Measurements from ENCODE around the gene TEX264. TPM values are rescaled to one million over a fixed set of nuclear protein-coding genes. Genes with fewer than 3 reads are reported as not detected.

Gene TEX264
- total RNA-seq, 4 donors from 2014 or later, result 48.0 to 73.8 (median 65.4) TPM

DNA sequence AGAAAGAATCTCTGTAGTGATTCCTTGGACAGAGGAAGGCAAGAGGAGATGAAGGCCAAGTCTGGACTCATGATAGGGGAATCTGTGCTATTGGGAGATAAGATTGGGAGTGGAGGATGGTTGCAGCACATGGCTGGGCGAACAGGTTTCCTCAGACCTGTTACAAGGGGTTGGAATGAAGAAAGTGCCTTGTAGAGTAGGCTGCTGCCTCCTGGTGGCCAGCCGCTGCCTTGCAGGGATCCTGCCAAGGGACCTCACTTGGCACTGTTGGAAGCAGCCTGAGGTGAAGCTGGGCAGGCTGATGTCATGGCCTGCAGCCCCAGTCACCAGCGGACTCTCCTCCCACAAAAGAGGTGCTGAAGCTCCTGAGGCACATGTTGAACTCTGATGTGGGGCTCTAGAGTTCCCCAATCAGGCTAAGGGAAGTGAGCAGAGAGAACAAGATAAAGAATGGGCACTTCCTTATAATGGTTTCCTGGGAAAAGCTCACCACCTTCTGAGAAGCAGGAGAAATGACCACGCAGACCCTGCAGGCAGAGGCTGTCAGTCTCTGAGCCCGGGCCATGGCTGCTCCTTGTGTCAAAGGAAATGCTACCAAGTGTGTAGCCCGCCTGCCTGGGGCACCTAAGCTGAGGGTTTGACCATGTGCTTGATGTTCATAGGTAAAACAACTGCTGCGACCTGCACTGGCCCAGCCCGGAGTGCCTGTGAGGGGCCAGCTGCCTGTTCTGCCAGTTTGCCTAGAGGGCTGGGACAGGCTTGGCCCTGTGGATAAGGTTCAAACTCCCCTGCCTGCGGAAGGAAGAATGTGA, 1.6 kb upstream of the TEX264 start:
- Histone ChIP-seq H3K27ac (replicated peaks in 1 of 4) (no peak overlapping the region), H3K36me3 (peaks cover 0 to 6% (median 2%) of the 10 kb centered on the region in 4 donors), H3K4me1 (peaks cover 43 to 69% (median 59%) of the 10 kb centered on the region in 4 donors), H3K27me3 (no peaks in the 10 kb centered on the region), H3K9me3 (no peaks in the 10 kb centered on the region), H3K4me3 (no peak overlapping the region)
- TF ChIP-seq, protein P1, sequence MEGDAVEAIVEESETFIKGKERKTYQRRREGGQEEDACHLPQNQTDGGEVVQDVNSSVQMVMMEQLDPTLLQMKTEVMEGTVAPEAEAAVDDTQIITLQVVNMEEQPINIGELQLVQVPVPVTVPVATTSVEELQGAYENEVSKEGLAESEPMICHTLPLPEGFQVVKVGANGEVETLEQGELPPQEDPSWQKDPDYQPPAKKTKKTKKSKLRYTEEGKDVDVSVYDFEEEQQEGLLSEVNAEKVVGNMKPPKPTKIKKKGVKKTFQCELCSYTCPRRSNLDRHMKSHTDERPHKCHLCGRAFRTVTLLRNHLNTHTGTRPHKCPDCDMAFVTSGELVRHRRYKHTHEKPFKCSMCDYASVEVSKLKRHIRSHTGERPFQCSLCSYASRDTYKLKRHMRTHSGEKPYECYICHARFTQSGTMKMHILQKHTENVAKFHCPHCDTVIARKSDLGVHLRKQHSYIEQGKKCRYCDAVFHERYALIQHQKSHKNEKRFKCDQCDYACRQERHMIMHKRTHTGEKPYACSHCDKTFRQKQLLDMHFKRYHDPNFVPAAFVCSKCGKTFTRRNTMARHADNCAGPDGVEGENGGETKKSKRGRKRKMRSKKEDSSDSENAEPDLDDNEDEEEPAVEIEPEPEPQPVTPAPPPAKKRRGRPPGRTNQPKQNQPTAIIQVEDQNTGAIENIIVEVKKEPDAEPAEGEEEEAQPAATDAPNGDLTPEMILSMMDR (IDR thresholded peaks at IDR 0.05), result peak; percentile 90 to 97 (median 95)
- TF ChIP-seq POLR2A (IDR thresholded peaks at IDR 0.05; ENCODE audit: low read depth) (no peak), EP300 (IDR thresholded peaks at IDR 0.05) (no peak), POLR2AphosphoS5 (IDR thresholded peaks at IDR 0.05) (peak; percentile 25 to 54)
- intact Hi-C loops (cut with DNase I), result loop anchor here (1.0 to 10.0 kb wide), 2 partner anchors 167 to 285 kb away; partner anchors contain the start of gene MANF
- DNase-seq (ENCODE audit: extremely low spot score), result peak; percentile 94
- WGBS, result 35% methylated on average over 6 of the region's 9 CpGs

DNA sequence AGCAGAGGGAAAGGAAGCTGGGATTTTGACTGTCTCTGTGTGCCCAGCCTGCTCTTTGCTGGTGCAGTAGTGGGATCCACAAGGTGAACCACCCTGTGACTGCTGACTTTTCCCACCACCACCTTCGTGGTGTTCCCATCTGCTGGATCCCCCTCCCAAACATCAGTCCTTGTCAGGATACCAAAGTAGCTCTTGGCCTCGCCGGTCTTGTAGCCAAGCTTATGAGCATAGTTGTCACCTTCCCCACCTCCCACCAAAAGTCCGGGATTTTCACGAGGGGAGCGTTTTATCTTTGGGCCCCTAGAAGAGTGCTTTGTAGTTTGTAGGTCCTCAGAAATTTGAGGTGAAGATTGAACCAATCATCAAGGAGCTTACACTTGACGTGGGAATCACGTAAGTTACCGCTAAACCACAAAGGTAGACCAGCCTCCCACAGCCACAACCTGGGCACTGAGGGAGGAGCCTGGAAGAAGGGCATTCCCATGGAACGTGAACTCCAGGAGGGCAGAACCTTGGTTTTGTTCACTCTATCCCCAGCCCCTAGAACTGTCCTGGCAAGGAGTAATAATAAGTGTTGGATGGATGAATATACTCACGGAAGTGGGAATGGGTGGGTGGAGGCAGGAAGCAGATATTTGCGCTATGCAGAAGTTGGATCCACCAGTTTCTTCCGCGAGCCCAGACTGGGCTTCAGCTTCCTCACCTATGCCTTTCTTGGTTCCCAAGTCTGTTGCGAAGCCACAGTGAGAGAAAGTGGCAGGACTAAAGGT, 814 bp upstream of the TEX264 start:
- H3K9me3 ChIP-seq, result no peaks in the 10 kb centered on the region
- peaks cover 0 to 14% (median 9%) of the 10 kb centered on the region in 4 donors for H3K36me3 ChIP-seq
- H3K4me1 ChIP-seq, result peaks cover 40 to 68% (median 59%) of the 10 kb centered on the region in 4 donors
- no peak for TF ChIP-seq EP300 (IDR thresholded peaks at IDR 0.05)
- no peak for TF ChIP-seq POLR2AphosphoS5 (IDR thresholded peaks at IDR 0.05)
- TF ChIP-seq POLR2A (IDR thresholded peaks at IDR 0.05; ENCODE audit: low read depth), result no peak
- TF ChIP-seq, protein P1 (IDR thresholded peaks at IDR 0.05), result no peak
- peak overlapping the region; percentile 78 to 95 (median 89) for H3K4me3 ChIP-seq
- no peaks in the 10 kb centered on the region for H3K27me3 ChIP-seq
- intact Hi-C loops (cut with DNase I), result loop anchor here (10.0 kb wide), 1 partner anchor 285 kb away; the partner anchor contains the start of gene MANF
- no peak for DNase-seq (ENCODE audit: extremely low spot score)
- H3K27ac ChIP-seq (replicated peaks in 1 of 4), result peak overlapping the region; percentile 88 to 95 (median 92)
- 70% methylated on average over 15 of the region's 15 CpGs for WGBS

DNA sequence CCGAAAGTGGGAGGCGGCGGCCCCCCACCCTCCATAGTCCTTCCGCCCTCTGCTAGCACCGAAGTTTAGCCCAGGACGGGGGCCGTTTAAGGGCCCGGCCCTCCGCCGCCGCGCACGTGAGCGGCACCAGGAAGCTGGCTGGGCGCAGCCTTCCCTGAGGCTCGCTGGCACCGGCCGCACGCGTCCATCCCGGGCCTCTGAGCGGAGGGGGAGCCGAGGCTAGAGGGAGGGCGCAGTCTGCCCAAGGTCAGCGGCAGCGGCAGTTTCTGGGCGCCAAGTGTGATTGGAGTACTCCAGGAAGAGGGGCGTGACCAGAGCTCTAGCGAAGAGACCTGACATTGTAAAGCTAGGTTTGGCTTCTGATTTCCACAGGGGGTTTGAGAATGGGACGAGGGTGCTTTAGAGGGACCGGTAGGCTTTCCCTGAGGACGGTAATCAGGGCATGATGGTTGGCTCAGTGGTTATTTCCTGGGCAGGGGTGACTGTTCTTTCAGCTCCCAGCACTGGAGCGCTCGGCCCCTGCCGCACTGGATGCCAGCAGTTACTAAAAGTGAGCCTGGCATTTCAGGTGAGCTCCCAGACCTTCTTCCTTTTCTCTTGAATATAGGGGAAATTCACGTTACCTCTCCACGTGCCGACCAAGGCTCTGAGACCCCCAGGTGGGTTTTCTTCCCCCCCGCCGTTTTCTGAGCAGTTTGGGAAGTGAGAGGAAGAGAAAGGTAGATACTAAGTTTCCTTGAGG, 853 bp downstream of the TEX264 start:
- intact Hi-C loops (cut with DNase I), result loop anchor here (10.0 kb wide), 1 partner anchor 287 kb away; the partner anchor contains the start of gene MANF
- no peak for DNase-seq (ENCODE audit: extremely low spot score)
- H3K4me1 ChIP-seq, result peaks cover 40 to 73% (median 56%) of the 10 kb centered on the region in 4 donors

More for the DNA sequence above, 853 bp downstream of the TEX264 start:
- TF ChIP-seq, protein P1 (IDR thresholded peaks at IDR 0.05), result no peak
- peak in 1 of 2 donors; percentile 78 for TF ChIP-seq POLR2AphosphoS5 (IDR thresholded peaks at IDR 0.05)
- Histone ChIP-seq H3K36me3 (peaks cover 0 to 31% (median 18%) of the 10 kb centered on the region in 4 donors), H3K9me3 (no peaks in the 10 kb centered on the region), H3K4me3 (peak overlapping the region; percentile 78 to 95 (median 89)), H3K27ac (replicated peaks in 1 of 4) (peak overlapping the region; percentile 88 to 95 (median 92)), H3K27me3 (no peaks in the 10 kb centered on the region)
- WGBS, result 26% methylated on average over 13 of the region's 40 CpGs
